ENCODE data around the gene NEO1.

Gene NEO1

DNA sequence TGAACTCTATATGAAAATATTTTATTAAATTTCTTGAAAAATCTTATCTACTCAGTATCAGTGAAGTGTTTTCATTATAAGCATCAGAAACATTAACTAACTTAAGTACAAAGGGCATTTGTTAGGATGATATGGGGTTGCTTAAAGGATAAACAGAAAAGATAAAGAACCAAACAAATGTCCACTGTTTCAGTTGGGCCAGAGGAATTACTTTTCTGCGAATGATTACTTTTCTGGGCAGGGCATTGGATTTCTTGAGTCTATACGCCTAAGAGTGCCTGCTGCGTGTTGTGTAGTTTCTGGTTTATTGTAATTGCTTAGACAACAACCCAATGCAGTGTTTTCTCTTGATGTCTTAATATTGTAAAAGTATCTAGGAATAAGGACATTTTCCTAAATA lies 52.8 kb downstream of the NEO1 start:
- H4K20me1 ChIP-seq (ENCODE audit: insufficient read depth, low read length): no peaks in the 10 kb centered on the region
- no peak overlapping the region for H3K4me2 ChIP-seq (ENCODE audit: insufficient read depth, low read length)
- no peaks in the 10 kb centered on the region for H3K4me1 ChIP-seq (ENCODE audit: insufficient read depth, low read length)
- no peak overlapping the region for H3K27ac ChIP-seq (ENCODE audit: low read length)
- no peaks in the 10 kb centered on the region for H3K79me2 ChIP-seq (ENCODE audit: insufficient read depth, low read length)
- H2AFZ ChIP-seq (ENCODE audit: low read depth, low read length): no peak overlapping the region
- TF ChIP-seq EZH2 (IDR thresholded peaks at IDR 0.05; ENCODE audit: borderline replicate concordance, low read depth, low read length, severe bottlenecking) (no peak), CTCF (IDR thresholded peaks at IDR 0.05; ENCODE audit: borderline replicate concordance, extremely low read depth, low read length, poor library complexity, severe bottlenecking) (no peak)
- H3K9me3 ChIP-seq (ENCODE audit: insufficient read depth, low read length, severe bottlenecking): no peaks in the 10 kb centered on the region
- no peak overlapping the region for H3K9ac ChIP-seq (ENCODE audit: low read depth, low read length)
- ATAC-seq (ENCODE audit: insufficient read depth, low read depth) (no peak), DNase-seq (no peak)
- no peaks in the 10 kb centered on the region for H3K36me3 ChIP-seq (ENCODE audit: insufficient read depth, low read length)
- no peaks in the 10 kb centered on the region for H3K27me3 ChIP-seq (ENCODE audit: insufficient read depth, low read length, poor library complexity)
- no peak overlapping the region for H3K4me3 ChIP-seq (ENCODE audit: low read depth in 1 of 2, low read length in 2 of 2)

- Histone ChIP-seq H3K27ac (ENCODE audit: low read length) (no peak overlapping the region), H3K27me3 (ENCODE audit: insufficient read depth, low read length, poor library complexity) (no peaks in the 10 kb centered on the region), H2AFZ (ENCODE audit: low read depth, low read length) (no peak overlapping the region), H3K9ac (ENCODE audit: low read depth, low read length) (no peak overlapping the region), H3K36me3 (ENCODE audit: insufficient read depth, low read length) (no peaks in the 10 kb centered on the region), H4K20me1 (ENCODE audit: insufficient read depth, low read length) (no peaks in the 10 kb centered on the region), H3K4me1 (ENCODE audit: insufficient read depth, low read length) (no peaks in the 10 kb centered on the region), H3K9me3 (ENCODE audit: insufficient read depth, low read length, severe bottlenecking) (no peaks in the 10 kb centered on the region), H3K4me3 (ENCODE audit: low read depth in 1 of 2, low read length in 2 of 2) (no peak overlapping the region), H3K79me2 (ENCODE audit: insufficient read depth, low read length) (no peaks in the 10 kb centered on the region), H3K4me2 (ENCODE audit: insufficient read depth, low read length) (no peak overlapping the region)
- no peak for DNase-seq
- ATAC-seq (ENCODE audit: insufficient read depth, low read depth): no peak
- TF ChIP-seq EZH2 (IDR thresholded peaks at IDR 0.05; ENCODE audit: borderline replicate concordance, low read depth, low read length, severe bottlenecking) (no peak), CTCF (IDR thresholded peaks at IDR 0.05; ENCODE audit: borderline replicate concordance, extremely low read depth, low read length, poor library complexity, severe bottlenecking) (no peak)
Observed at GRCh38 chr15:73108676-73109075, 56.4 kb downstream of the NEO1 start.

GRCh38 chr15:73109765-73110164 lies 57.5 kb downstream of the NEO1 start:
- TF ChIP-seq CTCF (IDR thresholded peaks at IDR 0.05; ENCODE audit: borderline replicate concordance, extremely low read depth, low read length, poor library complexity, severe bottlenecking): no peak
- DNase-seq: no peak
- H3K4me2 ChIP-seq (ENCODE audit: insufficient read depth, low read length): no peak overlapping the region
- H2AFZ ChIP-seq (ENCODE audit: low read depth, low read length): no peak overlapping the region
- H3K27me3 ChIP-seq (ENCODE audit: insufficient read depth, low read length, poor library complexity): no peaks in the 10 kb centered on the region
- no peak overlapping the region for H3K9ac ChIP-seq (ENCODE audit: low read depth, low read length)
- no peak for ATAC-seq (ENCODE audit: insufficient read depth, low read depth)
- no peaks in the 10 kb centered on the region for H3K79me2 ChIP-seq (ENCODE audit: insufficient read depth, low read length)
- no peaks in the 10 kb centered on the region for H3K9me3 ChIP-seq (ENCODE audit: insufficient read depth, low read length, severe bottlenecking)
- H3K36me3 ChIP-seq (ENCODE audit: insufficient read depth, low read length): no peaks in the 10 kb centered on the region
- no peaks in the 10 kb centered on the region for H4K20me1 ChIP-seq (ENCODE audit: insufficient read depth, low read length)
- no peak overlapping the region for H3K27ac ChIP-seq (ENCODE audit: low read length)
- no peak overlapping the region for H3K4me3 ChIP-seq (ENCODE audit: low read depth in 1 of 2, low read length in 2 of 2)
- no peaks in the 10 kb centered on the region for H3K4me1 ChIP-seq (ENCODE audit: insufficient read depth, low read length)

GRCh38 chr15:73110201-73110600 lies 57.9 kb downstream of the NEO1 start:
- Histone ChIP-seq H3K36me3 (ENCODE audit: insufficient read depth, low read length) (no peaks in the 10 kb centered on the region), H3K9ac (ENCODE audit: low read depth, low read length) (no peak overlapping the region), H3K79me2 (ENCODE audit: insufficient read depth, low read length) (no peaks in the 10 kb centered on the region), H4K20me1 (ENCODE audit: insufficient read depth, low read length) (no peaks in the 10 kb centered on the region), H3K4me2 (ENCODE audit: insufficient read depth, low read length) (no peak overlapping the region), H2AFZ (ENCODE audit: low read depth, low read length) (no peak overlapping the region), H3K27me3 (ENCODE audit: insufficient read depth, low read length, poor library complexity) (no peaks in the 10 kb centered on the region), H3K4me3 (ENCODE audit: low read depth in 1 of 2, low read length in 2 of 2) (no peak overlapping the region), H3K27ac (ENCODE audit: low read length) (no peak overlapping the region), H3K9me3 (ENCODE audit: insufficient read depth, low read length, severe bottlenecking) (no peaks in the 10 kb centered on the region), H3K4me1 (ENCODE audit: insufficient read depth, low read length) (no peaks in the 10 kb centered on the region)
- DNase-seq: no peak
- no peak for ATAC-seq (ENCODE audit: insufficient read depth, low read depth)
- TF ChIP-seq EZH2 (IDR thresholded peaks at IDR 0.05; ENCODE audit: borderline replicate concordance, low read depth, low read length, severe bottlenecking) (no peak), CTCF (IDR thresholded peaks at IDR 0.05; ENCODE audit: borderline replicate concordance, extremely low read depth, low read length, poor library complexity, severe bottlenecking) (no peak)
